K562 (cell line): ENCODE data around the gene RABGAP1L. TPM values are rescaled to one million over a fixed set of nuclear protein-coding genes. Genes with fewer than 3 reads are reported as not detected.

Source experiments
- CBFA2T2 ChIP-seq: fragments of 450-650 bp; conservative IDR thresholded peaks from 2 replicates; pipeline ENCODE4 v1.6.1; 2017; ENCODE audit warnings: mild to moderate bottlenecking
- COPS2 ChIP-seq: fragments of 450-650 bp; conservative IDR thresholded peaks from 2 replicates; pipeline ENCODE4 v1.6.1; 2016; ENCODE audit warnings: mild to moderate bottlenecking, moderate library complexity
- ELF1 ChIP-seq: fragments of 200-800 bp; sonication (Bioruptor generic); IDR thresholded peaks from 2 replicates; pipeline ENCODE4 v1.6.1; 2016; ENCODE audit warnings: missing genetic modification characterization, missing compliant biosample characterization
- FOSL1 ChIP-seq: fragments of 200-800 bp; sonication (Bioruptor generic); conservative IDR thresholded peaks from 2 replicates; pipeline ENCODE4 v1.6.1; 2016; ENCODE audit warnings: missing genetic modification characterization, missing compliant biosample characterization
- GABPB1 ChIP-seq: sonication (generic); formaldehyde crosslinking; IDR thresholded peaks from 2 replicates; pipeline ENCODE4 v1.8.0; 2022; ENCODE audit warnings: mild to moderate bottlenecking, missing genetic modification reagents
- HDAC1 ChIP-seq, 2 experiments: fragments of 450-650 bp; IDR thresholded peaks; 2 replicates each; pipeline ENCODE4 v1.6.1; 2016 to 2017; ENCODE audit warnings: inconsistent platforms in 1 of 2, mild to moderate bottlenecking in 1 of 2, moderate library complexity in 1 of 2
- KLF13 ChIP-seq: fragments of 450-650 bp; IDR thresholded peaks from 2 replicates; pipeline ENCODE4 v1.6.1; 2016; ENCODE audit warnings: missing genetic modification characterization, low read depth, mild to moderate bottlenecking, missing compliant biosample characterization, moderate library complexity, borderline replicate concordance
- MECOM ChIP-seq: fragments of 250-450 bp; sonication (Bioruptor Pico); IDR thresholded peaks from 2 replicates; pipeline ENCODE4 v1.8.0; 2022; ENCODE audit warnings: inconsistent platforms
- SMAD1 ChIP-seq: fragments of 150-350 bp; IDR thresholded peaks from 2 replicates; pipeline ENCODE4 v1.6.1; 2014; ENCODE audit warnings: low read length, low read depth; ENCODE audit not compliant: partially characterized antibody
- ZNF175 ChIP-seq: fragments of 200-800 bp; sonication (Bioruptor generic); IDR thresholded peaks from 2 replicates; pipeline ENCODE4 v1.6.1; 2016; ENCODE audit warnings: low read depth, mild to moderate bottlenecking, missing genetic modification characterization, missing compliant biosample characterization
- ZNF436 ChIP-seq: fragments of 250-450, 450-650 bp; sonication (Bioruptor Pico); formaldehyde crosslinking; IDR thresholded peaks from 2 replicates; pipeline ENCODE4 v1.7.0; 2020; ENCODE audit warnings: mild to moderate bottlenecking
- ZSCAN32 ChIP-seq: fragments of 450-650 bp; formaldehyde crosslinking; IDR thresholded peaks from 2 replicates; pipeline ENCODE4 v1.4.0; 2020; ENCODE audit warnings: mild to moderate bottlenecking, moderate library complexity
- polyA plus RNA-seq, 8 experiments: library from polyadenylated mRNA; depleted of rRNA in 4 of 8; stranded (reverse) in 5 of 8; unstranded in 3 of 8; fragments of >200 nt; fragmentation: Nextera tagmentation in 2 of 8; fragmentation: Illumina TruSeq in 1 of 8; extraction: Ambion mirVana in 2 of 8; extraction: Trizol in 1 of 8; gene quantifications; 2 replicates each; pipeline versions ENCODE4 v1.2.1 to v1.2.3, GENCODE V29; 2011 to 2014; ENCODE audit warnings: inconsistent platforms in 1 of 8, missing spikeins in 1 of 8
- total RNA-seq, 7 experiments: library from RNA; depleted of rRNA in 6 of 7; stranded (reverse); fragments of >200 nt in 6 of 7; fragmentation: Illumina TruSeq in 2 of 7; extraction: Trizol in 2 of 7; gene quantifications; 2 replicates each; pipeline versions ENCODE4 v1.2.1 to v1.2.3, GENCODE V29; 2011 to 2021; ENCODE audit warnings: low replicate concordance in 1 of 7
- TF ChIP-seq, protein P1 (sequence below): sonication (generic); formaldehyde crosslinking; IDR thresholded peaks from 2 replicates; pipeline ENCODE4 v1.8.1; 2023; ENCODE audit warnings: missing genetic modification reagents, mild to moderate bottlenecking, borderline replicate concordance
- TF ChIP-seq, protein P2 (sequence below): fragments of 450-650 bp; IDR thresholded peaks from 2 replicates; pipeline ENCODE4 v1.6.1; 2016; ENCODE audit warnings: low read depth, mild to moderate bottlenecking, moderate library complexity
- TF ChIP-seq, protein P3 (sequence below): fragments of 250-450 bp; sonication (Bioruptor Pico); IDR thresholded peaks from 2 replicates; pipeline ENCODE4 v1.4.0; 2020; ENCODE audit warnings: mild to moderate bottlenecking, moderate library complexity, borderline replicate concordance
- TF ChIP-seq, protein P4 (sequence below): fragments of 250-450 bp; sonication (Bioruptor Pico); IDR thresholded peaks from 2 replicates; pipeline ENCODE4 v1.5.0; 2020; ENCODE audit warnings: mild to moderate bottlenecking, borderline replicate concordance

RABGAP1L gene
- total and polyA plus RNA-seq, 9 of the 15 experiments (the other 6 are each of a cell fraction or from before 2014, with no cell fraction given): 16.5 to 44.9 (median 26.7) TPM

DNA sequence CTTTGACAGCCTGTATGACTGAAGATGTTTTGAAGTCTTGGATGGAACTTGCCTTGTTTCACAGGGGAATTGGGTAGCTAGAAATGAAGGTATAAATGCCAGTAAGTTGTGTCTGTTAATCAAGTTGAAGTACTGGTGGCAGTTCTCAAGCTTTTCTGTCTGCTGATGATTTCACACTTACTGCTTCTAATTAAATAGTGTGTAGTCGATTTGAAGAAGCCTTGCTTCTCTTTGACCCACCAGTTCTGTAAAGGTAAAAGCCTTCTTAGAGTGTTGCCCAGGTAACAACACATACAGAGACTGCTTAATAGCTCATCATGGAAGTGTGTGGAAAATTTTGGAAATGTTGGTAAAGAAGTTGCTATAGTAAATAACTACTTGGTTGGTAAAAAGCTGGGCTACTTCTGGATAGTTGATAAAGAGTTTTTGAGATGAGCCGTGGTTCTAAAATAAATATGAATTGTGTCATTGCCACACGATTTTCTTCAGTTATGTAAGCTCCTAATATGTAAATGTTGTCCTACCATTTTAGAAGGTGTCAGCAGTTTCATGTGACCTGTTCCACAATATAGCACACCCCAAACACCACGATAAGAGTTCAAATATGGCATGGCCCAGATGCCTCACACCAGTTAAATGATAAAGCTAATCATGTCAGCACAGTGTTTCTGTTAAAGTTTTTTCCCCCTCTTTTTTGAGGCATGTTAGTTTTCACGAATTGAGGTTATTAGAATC is 7.4 kb downstream of the RABGAP1L start (continued):
- TF ChIP-seq, protein P1, sequence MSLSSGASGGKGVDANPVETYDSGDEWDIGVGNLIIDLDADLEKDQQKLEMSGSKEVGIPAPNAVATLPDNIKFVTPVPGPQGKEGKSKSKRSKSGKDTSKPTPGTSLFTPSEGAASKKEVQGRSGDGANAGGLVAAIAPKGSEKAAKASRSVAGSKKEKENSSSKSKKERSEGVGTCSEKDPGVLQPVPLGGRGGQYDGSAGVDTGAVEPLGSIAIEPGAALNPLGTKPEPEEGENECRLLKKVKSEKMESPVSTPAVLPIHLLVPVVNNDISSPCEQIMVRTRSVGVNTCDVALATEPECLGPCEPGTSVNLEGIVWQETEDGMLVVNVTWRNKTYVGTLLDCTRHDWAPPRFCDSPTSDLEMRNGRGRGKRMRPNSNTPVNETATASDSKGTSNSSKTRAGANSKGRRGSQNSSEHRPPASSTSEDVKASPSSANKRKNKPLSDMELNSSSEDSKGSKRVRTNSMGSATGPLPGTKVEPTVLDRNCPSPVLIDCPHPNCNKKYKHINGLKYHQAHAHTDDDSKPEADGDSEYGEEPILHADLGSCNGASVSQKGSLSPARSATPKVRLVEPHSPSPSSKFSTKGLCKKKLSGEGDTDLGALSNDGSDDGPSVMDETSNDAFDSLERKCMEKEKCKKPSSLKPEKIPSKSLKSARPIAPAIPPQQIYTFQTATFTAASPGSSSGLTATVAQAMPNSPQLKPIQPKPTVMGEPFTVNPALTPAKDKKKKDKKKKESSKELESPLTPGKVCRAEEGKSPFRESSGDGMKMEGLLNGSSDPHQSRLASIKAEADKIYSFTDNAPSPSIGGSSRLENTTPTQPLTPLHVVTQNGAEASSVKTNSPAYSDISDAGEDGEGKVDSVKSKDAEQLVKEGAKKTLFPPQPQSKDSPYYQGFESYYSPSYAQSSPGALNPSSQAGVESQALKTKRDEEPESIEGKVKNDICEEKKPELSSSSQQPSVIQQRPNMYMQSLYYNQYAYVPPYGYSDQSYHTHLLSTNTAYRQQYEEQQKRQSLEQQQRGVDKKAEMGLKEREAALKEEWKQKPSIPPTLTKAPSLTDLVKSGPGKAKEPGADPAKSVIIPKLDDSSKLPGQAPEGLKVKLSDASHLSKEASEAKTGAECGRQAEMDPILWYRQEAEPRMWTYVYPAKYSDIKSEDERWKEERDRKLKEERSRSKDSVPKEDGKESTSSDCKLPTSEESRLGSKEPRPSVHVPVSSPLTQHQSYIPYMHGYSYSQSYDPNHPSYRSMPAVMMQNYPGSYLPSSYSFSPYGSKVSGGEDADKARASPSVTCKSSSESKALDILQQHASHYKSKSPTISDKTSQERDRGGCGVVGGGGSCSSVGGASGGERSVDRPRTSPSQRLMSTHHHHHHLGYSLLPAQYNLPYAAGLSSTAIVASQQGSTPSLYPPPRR (CRISPR knock-in tag): no peak
- no peak; the same call in 1 of the 2 replicates for TF ChIP-seq ZNF175 (CRISPR knock-in tag)
- TF ChIP-seq MECOM (CRISPR knock-in tag): peak; percentile 72
- no peak for TF ChIP-seq ZSCAN32 (CRISPR knock-in tag)
- TF ChIP-seq, protein P2, sequence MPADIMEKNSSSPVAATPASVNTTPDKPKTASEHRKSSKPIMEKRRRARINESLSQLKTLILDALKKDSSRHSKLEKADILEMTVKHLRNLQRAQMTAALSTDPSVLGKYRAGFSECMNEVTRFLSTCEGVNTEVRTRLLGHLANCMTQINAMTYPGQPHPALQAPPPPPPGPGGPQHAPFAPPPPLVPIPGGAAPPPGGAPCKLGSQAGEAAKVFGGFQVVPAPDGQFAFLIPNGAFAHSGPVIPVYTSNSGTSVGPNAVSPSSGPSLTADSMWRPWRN: no peak
- TF ChIP-seq, protein P3, sequence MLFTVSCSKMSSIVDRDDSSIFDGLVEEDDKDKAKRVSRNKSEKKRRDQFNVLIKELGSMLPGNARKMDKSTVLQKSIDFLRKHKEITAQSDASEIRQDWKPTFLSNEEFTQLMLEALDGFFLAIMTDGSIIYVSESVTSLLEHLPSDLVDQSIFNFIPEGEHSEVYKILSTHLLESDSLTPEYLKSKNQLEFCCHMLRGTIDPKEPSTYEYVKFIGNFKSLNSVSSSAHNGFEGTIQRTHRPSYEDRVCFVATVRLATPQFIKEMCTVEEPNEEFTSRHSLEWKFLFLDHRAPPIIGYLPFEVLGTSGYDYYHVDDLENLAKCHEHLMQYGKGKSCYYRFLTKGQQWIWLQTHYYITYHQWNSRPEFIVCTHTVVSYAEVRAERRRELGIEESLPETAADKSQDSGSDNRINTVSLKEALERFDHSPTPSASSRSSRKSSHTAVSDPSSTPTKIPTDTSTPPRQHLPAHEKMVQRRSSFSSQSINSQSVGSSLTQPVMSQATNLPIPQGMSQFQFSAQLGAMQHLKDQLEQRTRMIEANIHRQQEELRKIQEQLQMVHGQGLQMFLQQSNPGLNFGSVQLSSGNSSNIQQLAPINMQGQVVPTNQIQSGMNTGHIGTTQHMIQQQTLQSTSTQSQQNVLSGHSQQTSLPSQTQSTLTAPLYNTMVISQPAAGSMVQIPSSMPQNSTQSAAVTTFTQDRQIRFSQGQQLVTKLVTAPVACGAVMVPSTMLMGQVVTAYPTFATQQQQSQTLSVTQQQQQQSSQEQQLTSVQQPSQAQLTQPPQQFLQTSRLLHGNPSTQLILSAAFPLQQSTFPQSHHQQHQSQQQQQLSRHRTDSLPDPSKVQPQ (CRISPR knock-in tag): no peak
- peak; percentile 94 for TF ChIP-seq CBFA2T2
- TF ChIP-seq HDAC1 (IDR thresholded peaks at IDR 0.05): peak in 1 of 2 experiments; percentile 68; a peak in 3 of 4 replicates
- no peak for TF ChIP-seq COPS2
- TF ChIP-seq FOSL1 (tag): peak; percentile 57; the same call in 1 of the 2 replicates
- TF ChIP-seq ZNF436 (CRISPR knock-in tag): no peak
- TF ChIP-seq GABPB1 (CRISPR knock-in tag): peak; percentile 51; the same call in 1 of the 2 replicates
- TF ChIP-seq SMAD1: no peak
- TF ChIP-seq ELF1 (tag): no peak
- TF ChIP-seq, protein P4, sequence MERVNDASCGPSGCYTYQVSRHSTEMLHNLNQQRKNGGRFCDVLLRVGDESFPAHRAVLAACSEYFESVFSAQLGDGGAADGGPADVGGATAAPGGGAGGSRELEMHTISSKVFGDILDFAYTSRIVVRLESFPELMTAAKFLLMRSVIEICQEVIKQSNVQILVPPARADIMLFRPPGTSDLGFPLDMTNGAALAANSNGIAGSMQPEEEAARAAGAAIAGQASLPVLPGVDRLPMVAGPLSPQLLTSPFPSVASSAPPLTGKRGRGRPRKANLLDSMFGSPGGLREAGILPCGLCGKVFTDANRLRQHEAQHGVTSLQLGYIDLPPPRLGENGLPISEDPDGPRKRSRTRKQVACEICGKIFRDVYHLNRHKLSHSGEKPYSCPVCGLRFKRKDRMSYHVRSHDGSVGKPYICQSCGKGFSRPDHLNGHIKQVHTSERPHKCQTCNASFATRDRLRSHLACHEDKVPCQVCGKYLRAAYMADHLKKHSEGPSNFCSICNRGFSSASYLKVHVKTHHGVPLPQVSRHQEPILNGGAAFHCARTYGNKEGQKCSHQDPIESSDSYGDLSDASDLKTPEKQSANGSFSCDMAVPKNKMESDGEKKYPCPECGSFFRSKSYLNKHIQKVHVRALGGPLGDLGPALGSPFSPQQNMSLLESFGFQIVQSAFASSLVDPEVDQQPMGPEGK (CRISPR knock-in tag): no peak
- TF ChIP-seq KLF13 (tag): no peak
